OCI-LY7 (cell line): Measurements from ENCODE around the gene ABHD16B. TPM values are rescaled to one million over a fixed set of nuclear protein-coding genes. Genes with fewer than 3 reads are reported as not detected.

Experiments used
- BruUV-seq: library from RNA; stranded (reverse); fragments of 400-500 nt; replicated peaks from 2 replicates; lab custom pipeline; 2021; lab: Mats Ljungman, UMichigan
- CTCF ChIA-PET: fragments of 300-600 bp; sonication (Branson Sonifier 250); formaldehyde crosslinking; loops from one replicate; lab custom pipeline; 2022; ENCODE audit warnings: antibody characterized with exemption; ENCODE audit not compliant: unreplicated experiment; lab: Charles Lee
- POLR2A ChIA-PET: fragments of 300-600 bp; sonication (Branson Sonifier 250); formaldehyde crosslinking; loops from one replicate; lab custom pipeline; 2022; ENCODE audit warnings: antibody characterized with exemption; lab: Charles Lee
- DNase-seq: peaks from one replicate; pipeline ENCODE4 v3.0.0-alpha.2; 2015; ENCODE audit warnings: low spot score
- H2AFZ ChIP-seq: fragments of 200-600 bp; sonication (generic), shearing (Covaris generic); 2 replicates; pipeline ENCODE4 v1.6.1; 2014; ENCODE audit warnings: mild to moderate bottlenecking, antibody characterized with exemption, low read length, moderate library complexity
- H3K27ac ChIP-seq: fragments of 200-600 bp; sonication (generic); 2 replicates; pipeline ENCODE4 v1.5.1; 2014; ENCODE audit warnings: mixed run types, low read depth, mild to moderate bottlenecking, moderate library complexity, low read length, inconsistent platforms; ENCODE audit not compliant: poor library complexity, severe bottlenecking
- H3K36me3 ChIP-seq: fragments of 200-600 bp; sonication (generic); 2 replicates; pipeline ENCODE4 v1.6.1; 2014; ENCODE audit warnings: mild to moderate bottlenecking, antibody characterized with exemption, low read length, moderate library complexity, mixed read lengths; ENCODE audit not compliant: insufficient read depth
- H3K4me1 ChIP-seq: fragments of 200-600 bp; sonication (generic); 2 replicates; pipeline ENCODE4 v1.5.1; 2014; ENCODE audit warnings: mild to moderate bottlenecking, low read length; ENCODE audit not compliant: insufficient read depth, poor library complexity, severe bottlenecking
- H3K4me2 ChIP-seq: fragments of 200-600 bp; sonication (generic); 2 replicates; pipeline ENCODE4 v1.6.1; 2014; ENCODE audit warnings: mild to moderate bottlenecking, low read length
- H3K4me3 ChIP-seq: fragments of 200-600 bp; sonication (generic); 2 replicates; pipeline ENCODE4 v1.5.1; 2014; ENCODE audit warnings: mild to moderate bottlenecking, low read depth, low read length; ENCODE audit not compliant: poor library complexity, severe bottlenecking
- H3K79me2 ChIP-seq: fragments of 200-600 bp; sonication (generic); 2 replicates; pipeline ENCODE4 v1.6.1; 2016; ENCODE audit warnings: low read depth, mild to moderate bottlenecking, low read length, moderate library complexity, mixed read lengths; ENCODE audit not compliant: insufficient read depth
- H3K9me2 ChIP-seq: fragments of 200-600 bp; sonication (generic); 2 replicates; pipeline ENCODE4 v1.6.1; 2016; ENCODE audit warnings: mild to moderate bottlenecking, low read length, mixed read lengths; ENCODE audit not compliant: insufficient read depth
- H3K9me3 ChIP-seq: fragments of 200-600 bp; sonication (generic); 2 replicates; pipeline ENCODE4 v1.6.1; 2014; ENCODE audit warnings: mild to moderate bottlenecking, mixed run types, low read length, mixed read lengths
- H4K20me1 ChIP-seq: fragments of 200-600 bp; sonication (generic); 2 replicates; pipeline ENCODE4 v1.6.1; 2014; ENCODE audit warnings: mild to moderate bottlenecking, antibody characterized with exemption, low read length, moderate library complexity, mixed read lengths; ENCODE audit not compliant: insufficient read depth
- CTCF ChIP-seq: fragments of 200-600 bp; sonication (generic); conservative IDR thresholded peaks from 2 replicates; pipeline ENCODE4 v1.5.1; 2014; ENCODE audit warnings: mild to moderate bottlenecking, antibody characterized with exemption, low read length, moderate library complexity, mixed read lengths
- EZH2phosphoT487 ChIP-seq: fragments of 200-600 bp; sonication (generic); IDR thresholded peaks from 2 replicates; pipeline ENCODE4 v1.6.1; 2018; ENCODE audit warnings: low read depth, borderline replicate concordance, mild to moderate bottlenecking, mixed run types, antibody characterized with exemption, low read length, moderate library complexity, mixed read lengths
- intact Hi-C: fragments of 100-400 bp; cut with micrococcal nuclease; formaldehyde crosslinking; loops from one replicate; pipeline ENCODE4 v1.10.0; 2022; ENCODE audit not compliant: unreplicated experiment
- total RNA-seq, 2 experiments: library from RNA; depleted of rRNA in 1 of 2; stranded (reverse); fragments of >200 nt in 1 of 2; shearing (Covaris generic) in 1 of 2; gene quantifications; 2 replicates each; pipeline ENCODE4 v1.2.3, GENCODE V29; 2014 to 2022

ABHD16B gene
- total RNA-seq, 2 experiments from 2014 or later, result 0.29 TPM; not detected in 1

- CTCF ChIA-PET, result no interaction called here
- POLR2A ChIA-PET, result no interaction called here
- Histone ChIP-seq H3K36me3 (no peaks in the 10 kb centered on the region), H3K9me3 (no peaks in the 10 kb centered on the region), H4K20me1 (no peaks in the 10 kb centered on the region), H3K9me2 (no peaks in the 10 kb centered on the region), H2AFZ (peak overlapping the region; percentile 22; the same call in 1 of the 2 replicates), H3K4me2 (peak overlapping the region; percentile 56), H3K79me2 (no peaks in the 10 kb centered on the region), H3K27ac (no peak overlapping the region), H3K4me3 (peak overlapping the region; percentile 51), H3K4me1 (peaks cover 6% of the 10 kb centered on the region)
- no TSS peak for BruUV-seq
- TF ChIP-seq EZH2phosphoT487, result peak; percentile 99; the same call in 1 of the 2 replicates
- no peak for TF ChIP-seq CTCF
- no peak for DNase-seq
- intact Hi-C loops, result no loop called here
Measured at GRCh38 chr20:63829945-63830835, 31.1 kb upstream of the ABHD16B start.

GRCh38 chr20:63830841-63831588, 30.3 kb upstream of the ABHD16B start, which contains the start of gene ZBTB46:
Gene ZBTB46 (minus strand): TSS chr20:63831264. CDS start chr20:63790757, 40,507 bp downstream.
- no peak for TF ChIP-seq CTCF
- Histone ChIP-seq H3K4me1 (peaks cover 6% of the 10 kb centered on the region), H4K20me1 (no peaks in the 10 kb centered on the region), H3K36me3 (no peaks in the 10 kb centered on the region), H2AFZ (no peak within 1 kb of the TSS), H3K4me3 (peak within 1 kb of the TSS; percentile 51), H3K9me2 (no peaks in the 10 kb centered on the region), H3K4me2 (peak within 1 kb of the TSS; percentile 56), H3K9me3 (no peaks in the 10 kb centered on the region), H3K27ac (no peak within 1 kb of the TSS), H3K79me2 (no peaks in the 10 kb centered on the region)
- BruUV-seq, result no TSS peak
- POLR2A ChIA-PET, result no interaction called here
- DNase-seq, result peak; percentile 71
- intact Hi-C loops, result no loop called here
- CTCF ChIA-PET, result no interaction called here
